G401 (cell line): Measurements from ENCODE around the gene KIAA1210. TPM values are rescaled to one million over a fixed set of nuclear protein-coding genes. Genes with fewer than 3 reads are reported as not detected.

ENCODE experiments used
- DNase-seq: peaks from one replicate; pipeline ENCODE4 v3.0.0-alpha.2; 2015; ENCODE audit warnings: low spot score
- in situ Hi-C: cut with HindIII; loops from 2 replicates; pipeline ENCODE4 v1.10.0; 2016; ENCODE audit warnings: low sequenced_read_pairs, mixed read lengths
- total RNA-seq: library from RNA; depleted of rRNA; stranded (reverse); fragments of >200 nt; shearing (Covaris generic); gene quantifications from 2 replicates; pipeline ENCODE4 v1.2.3, GENCODE V29; 2014

The KIAA1210 gene
- total RNA-seq, 1 experiment from 2014 or later, result not detected

GRCh38 chrX:119095936-119096335, 31.7 kb downstream of the KIAA1210 start:
- in situ Hi-C loops, result no loop called here
- no peak for DNase-seq

GRCh38 chrX:119094819-119095218, 32.8 kb downstream of the KIAA1210 start:
- in situ Hi-C loops, result no loop called here
- DNase-seq, result no peak

- in situ Hi-C loops, result no loop called here
- DNase-seq, result no peak
Observed at GRCh38 chrX:119093991-119094735, 33.4 kb downstream of the KIAA1210 start.

- in situ Hi-C loops, result no loop called here
- DNase-seq, result no peak
Observed at GRCh38 chrX:119090627-119091026, 37.0 kb downstream of the KIAA1210 start.

- no peak for DNase-seq
- in situ Hi-C loops, result no loop called here
Observed at GRCh38 chrX:119089619-119090018, 38.0 kb downstream of the KIAA1210 start.

- in situ Hi-C loops, result no loop called here
- DNase-seq, result no peak
Observed at GRCh38 chrX:119087121-119087520, 40.5 kb downstream of the KIAA1210 start.

GRCh38 chrX:119084766-119085165, 42.8 kb downstream of the KIAA1210 start:
- DNase-seq, result no peak
- in situ Hi-C loops, result no loop called here

GRCh38 chrX:119082278-119082677, 45.3 kb downstream of the KIAA1210 start:
- in situ Hi-C loops, result no loop called here
- no peak for DNase-seq

GRCh38 chrX:119075270-119076025, 52.2 kb downstream of the KIAA1210 start:
- in situ Hi-C loops, result no loop called here

GRCh38 chrX:119073911-119074310, 53.7 kb downstream of the KIAA1210 start:
- in situ Hi-C loops, result no loop called here
- DNase-seq, result no peak

More at GRCh38 chrX:119075270-119076025, 52.2 kb downstream of the KIAA1210 start:
- DNase-seq, result no peak

- in situ Hi-C loops, result no loop called here
- no peak for DNase-seq
Observed at GRCh38 chrX:119073200-119073905, 54.3 kb downstream of the KIAA1210 start.

GRCh38 chrX:119072744-119073143, 54.9 kb downstream of the KIAA1210 start, which contains the start of gene CT47C1:
TSS of gene CT47C1 (plus strand) at chrX:119072993. CDS start at chrX:119073226, 233 bp downstream.
- no peak for DNase-seq
- in situ Hi-C loops, result no loop called here

- no peak for DNase-seq
- in situ Hi-C loops, result no loop called here
Observed at GRCh38 chrX:119071381-119071780, 56.2 kb downstream of the KIAA1210 start.

- no peak for DNase-seq
- in situ Hi-C loops, result no loop called here
Observed at GRCh38 chrX:119069762-119070161, 57.9 kb downstream of the KIAA1210 start.

- in situ Hi-C loops, result no loop called here
Observed at GRCh38 chrX:119069128-119069527, 58.5 kb downstream of the KIAA1210 start.

GRCh38 chrX:119067023-119067739, 60.4 kb downstream of the KIAA1210 start:
- in situ Hi-C loops, result no loop called here
- DNase-seq, result peak; percentile 67

More at GRCh38 chrX:119069128-119069527, 58.5 kb downstream of the KIAA1210 start:
- no peak for DNase-seq

- DNase-seq, result no peak
- in situ Hi-C loops, result no loop called here
Observed at GRCh38 chrX:119063428-119063827, 64.2 kb downstream of the KIAA1210 start.

- in situ Hi-C loops, result no loop called here
- no peak for DNase-seq
Observed at GRCh38 chrX:119062750-119063374, 64.8 kb downstream of the KIAA1210 start.

- in situ Hi-C loops, result no loop called here
- no peak for DNase-seq
Observed at GRCh38 chrX:119055687-119056086, 71.9 kb downstream of the KIAA1210 start.
